ENCODE results near the gene PKLR. TPM values are rescaled to one million over a fixed set of nuclear protein-coding genes. Genes with fewer than 3 reads are reported as not detected.

The PKLR gene
- 0.56 TPM in 1 of 2 replicates, not detected in the other for total RNA-seq

GRCh38 chr1:155301342-155301841 lies at the start of gene PKLR:
Gene PKLR (minus strand): TSS chr1:155301438. CDS start chr1:155301395, 43 bp downstream.

GRCh38 chr1:155320661-155321617 lies 19.7 kb upstream of the PKLR start, which contains the start of gene RUSC1:
Gene RUSC1 (plus strand): TSS chr1:155320894. CDS start chr1:155321774, 880 bp downstream.

GRCh38 chr1:155308493-155309422 lies 7.5 kb upstream of the PKLR start, which contains the start of gene FDPS:
Gene FDPS (plus strand): TSS chr1:155308866. CDS start chr1:155309790, 924 bp downstream.

GRCh38 chr1:155277070-155277901 lies 24.0 kb downstream of the PKLR start, which contains the start of gene HCN3:
Gene HCN3 (plus strand): TSS chr1:155277463. CDS start chr1:155277591, 128 bp downstream.

GRCh38 chr1:155273343-155274245 lies 27.6 kb downstream of the PKLR start, which contains the start of gene CLK2:
Gene CLK2 (minus strand): TSS chr1:155273504. CDS start chr1:155270977, 2,527 bp downstream.

GRCh38 chr1:155261852-155262673 lies 39.2 kb downstream of the PKLR start, which contains the start of gene SCAMP3:
Gene SCAMP3 (minus strand): TSS chr1:155262360. CDS start chr1:155262151, 209 bp downstream.

GRCh38 chr1:155255243-155256007 lies 45.8 kb downstream of the PKLR start, which contains the start of gene ENTREP3:
Gene ENTREP3 (minus strand): TSS chr1:155255483. CDS start chr1:155254877, 606 bp downstream.

Other genes with a start within 250 kb of the PKLR start
- 1.9 and 3.7 TPM in 2 replicates for gene EFNA4, start 237.7 kb downstream of the PKLR start, total RNA-seq
- gene EFNA3, start 222.6 kb downstream of the PKLR start, total RNA-seq: 0.77 and 3.1 TPM in 2 replicates
- gene EFNA1, start 173.6 kb downstream of the PKLR start, total RNA-seq: 0.19 and 1.4 TPM in 2 replicates
- 26.6 and 27.3 TPM in 2 replicates for gene SLC50A1, start 165.6 kb downstream of the PKLR start, total RNA-seq
- gene DPM3, start 160.9 kb downstream of the PKLR start, total RNA-seq: 27.6 and 28.0 TPM in 2 replicates
- 138 TPM in 2 replicates for gene KRTCAP2, start 128.1 kb downstream of the PKLR start, total RNA-seq
- 1.5 and 2.5 TPM in 2 replicates for gene TRIM46, start 127.6 kb downstream of the PKLR start, total RNA-seq
- 7.9 and 14.4 TPM in 2 replicates for gene THBS3, start 93.5 kb downstream of the PKLR start, total RNA-seq
- 44.3 and 57.3 TPM in 2 replicates for gene MTX1, start 92.7 kb downstream of the PKLR start, total RNA-seq
- gene ENTREP3, start 46.0 kb downstream of the PKLR start, total RNA-seq: 3.4 and 3.5 TPM in 2 replicates
- gene SCAMP3, start 39.1 kb downstream of the PKLR start, total RNA-seq: 32.1 and 42.9 TPM in 2 replicates
- gene CLK2, start 27.9 kb downstream of the PKLR start, total RNA-seq: 22.0 and 25.7 TPM in 2 replicates
- gene HCN3, start 24.0 kb downstream of the PKLR start, total RNA-seq: 0.19 and 0.85 TPM in 2 replicates
- 110 and 204 TPM in 2 replicates for gene FDPS, start 7.4 kb upstream of the PKLR start, total RNA-seq
- gene RUSC1, start 19.5 kb upstream of the PKLR start, total RNA-seq: 11.8 and 16.1 TPM in 2 replicates